Frontal cortex (tissue), 4 donors: Measurements from ENCODE around the gene SWSAP1. TPM values are rescaled to one million over a fixed set of nuclear protein-coding genes. Genes with fewer than 3 reads are reported as not detected.
A peak's percentile ranks its signal among the peaks of the same experiment; 100 is the strongest.
"Not testable (repeated sequence)": the region's sequence is repeated elsewhere in the genome, so short reads cannot be mapped to it uniquely, and the experiment has no call there.

Experiments
- DNase-seq, 2 donors: peaks; one replicate each; pipeline ENCODE4 v3.0.0; 2012; ENCODE audit warnings: low spot score in 2 of 2
- FAIRE-seq: peaks from 2 replicates; lab custom pipeline; 2012; peaks lifted over from hg19 to GRCh38; lab: Jason Lieb, UNC
- total RNA-seq: library from RNA; depleted of rRNA; stranded (reverse); fragments of >200 nt; gene quantifications from one replicate; pipeline ENCODE4 v1.2.3, GENCODE V29; 2014
- donor health status: control.
- donor health status: control.
- donor health status: control.

SWSAP1 gene
- total RNA-seq, 1 donor from 2014 or later = 0.82 TPM

- DNase-seq (no peak), FAIRE-seq (no peak)
Observed at GRCh38 chr19:11375143-11375948, 880 bp downstream of the SWSAP1 start.

- FAIRE-seq = no peak
- DNase-seq = no peak
Observed at GRCh38 chr19:11377237-11377636, 2.8 kb downstream of the SWSAP1 start.

GRCh38 chr19:11377756-11378155 is 3.3 kb downstream of the SWSAP1 start:
- DNase-seq (no peak), FAIRE-seq (no peak)

- FAIRE-seq (no peak), DNase-seq (no peak)
Observed at GRCh38 chr19:11378319-11379189, 4.1 kb downstream of the SWSAP1 start.

- DNase-seq, FAIRE-seq: not testable (repeated sequence)
Observed at GRCh38 chr19:11379269-11379845, 4.9 kb downstream of the SWSAP1 start.

- FAIRE-seq = no peak
- no peak for DNase-seq
Observed at GRCh38 chr19:11379857-11380350, 5.4 kb downstream of the SWSAP1 start.

- DNase-seq = peak; percentile 98 to 99
- no peak for FAIRE-seq
Observed at GRCh38 chr19:11380653-11381537, 6.4 kb downstream of the SWSAP1 start.

GRCh38 chr19:11382898-11383705 is 8.6 kb downstream of the SWSAP1 start:
- FAIRE-seq (no peak), DNase-seq (no peak)

GRCh38 chr19:11383706-11384048 is 9.2 kb downstream of the SWSAP1 start:
- FAIRE-seq (no peak), DNase-seq (no peak)

- FAIRE-seq (no peak), DNase-seq (no peak)
Observed at GRCh38 chr19:11384778-11385129, 10.3 kb downstream of the SWSAP1 start.

- FAIRE-seq = no peak
- DNase-seq = no peak
Observed at GRCh38 chr19:11387162-11388034, 12.9 kb downstream of the SWSAP1 start.

- no peak for FAIRE-seq
- no peak for DNase-seq
Observed at GRCh38 chr19:11390359-11390758, 15.9 kb downstream of the SWSAP1 start.

- no peak for FAIRE-seq
- DNase-seq = no peak
Observed at GRCh38 chr19:11390933-11391680, 16.6 kb downstream of the SWSAP1 start.

- FAIRE-seq = no peak
- no peak for DNase-seq
Observed at GRCh38 chr19:11397089-11397610, 22.7 kb downstream of the SWSAP1 start.

- FAIRE-seq = no peak
- no peak for DNase-seq
Observed at GRCh38 chr19:11399667-11400066, 25.2 kb downstream of the SWSAP1 start.

- FAIRE-seq = no peak
- no peak for DNase-seq
Observed at GRCh38 chr19:11400798-11401197, 26.3 kb downstream of the SWSAP1 start.
